GM18861 (cell line): Measurements from ENCODE around the gene RASA3.

Experiments used
- ATAC-seq: cut with Tn5 transposase; IDR thresholded peaks from one replicate; pipeline ENCODE4 v1.9.1; 2021; ENCODE audit not compliant: unreplicated experiment

Gene RASA3

DNA sequence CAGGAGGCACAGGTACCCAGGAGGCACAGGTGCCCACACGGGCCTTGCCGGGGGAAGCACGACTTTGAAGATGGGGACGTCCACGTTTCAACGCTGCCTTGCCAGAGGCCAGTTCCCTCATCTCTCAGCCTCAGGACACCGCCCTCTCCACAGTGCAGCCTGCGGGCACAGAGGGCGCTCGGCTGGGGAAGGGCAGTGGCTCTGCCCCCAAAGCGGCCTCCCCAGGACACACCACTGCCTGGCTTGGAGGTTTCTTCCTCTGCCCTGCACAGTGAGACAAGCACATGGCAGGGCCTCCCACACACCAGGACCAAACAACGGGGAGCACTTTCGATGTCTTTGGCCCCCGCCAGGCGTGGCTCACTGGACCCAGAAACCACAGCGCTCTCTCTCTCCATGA is 73.0 kb downstream of the RASA3 start:
- ATAC-seq, result no peak

GRCh38 chr13:114058051-114058867 is 74.2 kb downstream of the RASA3 start:
- no peak for ATAC-seq

DNA sequence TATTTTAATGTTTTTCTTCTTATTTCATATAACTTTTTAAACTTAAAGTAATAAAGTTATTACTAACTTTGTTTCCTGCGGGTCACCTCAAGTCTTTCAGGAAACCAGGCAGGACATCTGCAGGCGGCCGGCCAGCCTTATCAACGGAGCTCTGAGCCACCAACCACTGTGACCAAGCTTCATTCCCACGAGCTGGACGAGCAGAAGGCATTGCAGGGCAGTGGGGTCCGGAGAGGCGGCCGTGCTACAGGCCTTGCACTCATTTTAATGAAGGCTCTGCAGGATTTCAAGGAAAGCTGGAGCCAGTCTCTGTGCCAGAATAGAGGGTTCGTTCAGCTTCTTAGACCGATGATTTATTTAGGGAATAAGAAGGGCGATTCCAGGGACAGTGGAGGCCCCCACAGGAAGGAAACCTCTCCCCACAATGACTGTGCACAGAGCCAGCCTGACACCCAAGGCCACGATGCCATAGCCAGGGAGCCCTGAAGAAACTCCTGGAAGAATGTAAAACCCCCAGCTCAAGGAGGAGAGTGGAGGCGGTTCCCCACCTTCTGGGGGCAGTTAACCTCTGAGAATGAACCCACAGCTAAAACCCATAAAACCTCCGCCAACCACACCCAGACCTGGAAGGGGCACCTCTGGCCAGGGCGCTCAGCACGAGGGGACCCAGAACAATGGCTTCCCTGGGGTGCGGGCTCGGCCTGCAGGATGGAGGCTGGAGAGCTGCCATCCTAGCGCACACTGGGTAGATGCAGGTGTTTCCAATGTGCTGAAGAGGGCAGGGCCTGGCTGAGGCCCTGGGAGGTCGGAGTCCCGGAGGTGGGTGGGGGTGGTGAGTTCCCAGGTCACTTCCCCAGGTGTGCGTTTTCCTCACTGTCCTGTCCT is 75.0 kb downstream of the RASA3 start:
- no peak for ATAC-seq

GRCh38 chr13:114056205-114057013 is 76.0 kb downstream of the RASA3 start:
- ATAC-seq, result no peak

- ATAC-seq, result no peak
Observed at GRCh38 chr13:114055766-114056165, 76.7 kb downstream of the RASA3 start.

DNA sequence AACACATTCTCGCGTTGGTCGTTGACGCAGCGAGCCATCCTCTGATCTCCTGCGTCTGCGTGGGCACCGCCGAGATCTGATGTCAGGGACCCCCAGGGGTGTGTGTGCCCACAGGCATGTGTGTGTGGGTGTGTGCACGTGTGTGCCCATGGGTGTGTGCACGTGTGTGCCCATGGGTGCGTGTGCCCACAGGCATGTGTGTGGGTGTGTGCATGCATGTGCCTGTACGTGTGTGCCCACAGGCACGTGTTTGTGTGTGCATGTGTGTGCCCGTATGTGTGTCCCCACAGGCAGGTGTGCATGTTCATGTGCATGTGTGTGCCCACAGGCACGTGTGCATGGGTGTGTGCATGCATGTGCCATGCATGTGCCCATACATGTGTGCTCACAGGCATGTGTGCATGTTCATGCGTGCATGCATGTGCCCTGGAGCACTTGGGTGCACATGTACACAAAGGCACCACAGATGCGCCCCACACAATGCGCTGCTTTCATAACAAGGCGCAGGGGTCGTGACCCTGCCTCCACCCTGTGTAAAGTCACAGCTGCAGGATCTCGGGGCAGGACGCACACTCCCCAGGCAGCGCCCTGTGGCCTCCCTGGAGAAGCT is 77.5 kb downstream of the RASA3 start:
- ATAC-seq, result no peak

GRCh38 chr13:114054264-114054663 is 78.2 kb downstream of the RASA3 start:
- ATAC-seq, result no peak

DNA sequence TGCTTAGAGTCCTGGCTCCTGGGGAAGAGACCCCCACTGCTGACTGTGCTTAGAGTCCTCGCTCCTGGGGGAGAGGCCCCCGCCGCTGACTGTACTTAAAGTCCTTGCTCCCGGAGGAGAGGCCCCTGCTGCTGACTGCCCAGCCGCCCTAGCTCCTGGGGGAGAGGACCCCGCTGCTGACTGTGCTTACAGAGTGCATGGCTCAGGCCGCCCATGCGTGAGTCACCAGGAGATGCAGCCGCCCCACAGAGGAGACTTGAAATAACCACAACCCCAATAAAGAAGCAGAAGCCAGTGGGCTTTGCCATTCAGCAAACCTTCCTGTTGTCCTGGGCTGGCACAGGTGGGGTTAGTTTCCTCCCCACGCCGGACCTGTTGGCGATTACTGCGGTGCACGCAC is 79.4 kb downstream of the RASA3 start:
- no peak for ATAC-seq

DNA sequence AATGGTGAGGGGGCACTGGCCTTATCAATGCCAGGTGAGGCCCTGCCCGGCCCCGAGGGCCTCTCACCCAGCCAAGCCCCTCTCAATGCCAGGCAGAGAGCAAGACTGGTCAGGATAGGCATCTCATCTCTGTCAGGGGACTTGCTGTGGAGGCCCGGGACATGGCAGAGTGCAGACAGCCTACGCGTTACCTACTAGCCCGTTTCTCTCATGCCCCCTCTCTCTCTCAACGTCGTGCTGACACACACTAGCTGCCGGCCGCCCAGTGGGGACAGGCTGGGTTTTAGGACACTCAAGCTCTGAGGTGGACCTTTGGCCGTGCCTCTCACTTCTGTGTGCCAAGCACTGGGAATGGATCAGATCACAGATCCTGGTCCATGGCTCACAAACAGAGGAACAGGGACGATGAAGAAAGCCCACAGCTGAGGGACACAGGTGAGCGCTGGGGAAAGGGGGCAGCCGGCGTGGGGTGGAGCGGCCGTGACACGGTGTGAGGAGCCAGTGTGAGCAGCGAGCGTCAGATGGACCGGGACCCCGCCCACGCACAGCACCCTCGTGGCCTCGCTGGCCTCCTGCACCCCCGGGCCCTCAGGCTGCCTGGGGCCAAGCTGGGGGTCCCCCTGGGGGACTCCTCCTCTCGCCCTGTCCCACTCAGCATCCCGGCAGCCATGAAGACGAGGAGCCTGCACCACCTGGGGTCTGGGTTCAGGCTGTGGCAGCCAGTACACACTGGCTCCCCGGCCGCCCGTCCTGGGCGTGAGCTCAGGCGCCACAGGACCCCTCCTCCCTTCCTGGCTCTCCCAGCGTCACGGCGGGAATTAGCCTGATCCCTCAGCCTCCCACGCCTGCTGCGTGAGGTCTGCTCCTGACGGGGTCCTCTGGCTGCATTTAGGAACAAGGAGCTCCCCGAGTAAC is 81.6 kb downstream of the RASA3 start:
- ATAC-seq, result no peak

GRCh38 chr13:114049626-114050101 is 82.8 kb downstream of the RASA3 start:
- ATAC-seq, result no peak

DNA sequence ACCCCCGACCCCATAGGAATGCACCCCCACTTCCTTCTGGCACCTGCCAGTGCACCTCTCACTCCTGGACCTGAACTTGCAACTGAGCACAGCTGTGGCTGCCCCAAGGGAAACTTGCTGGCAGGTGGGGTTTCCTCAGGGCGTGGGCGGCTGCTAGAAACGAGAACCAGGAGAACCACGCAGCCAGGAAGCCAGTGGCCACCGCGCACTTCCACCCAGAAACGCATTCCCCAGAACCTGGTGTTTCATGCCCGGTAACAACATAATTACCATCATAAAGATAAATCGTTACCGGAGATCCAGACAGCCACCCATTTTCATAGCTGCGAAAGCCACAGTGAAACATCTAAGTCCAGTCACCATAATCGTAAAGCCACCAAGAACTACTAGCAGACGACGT is 83.4 kb downstream of the RASA3 start:
- peak; percentile 45 for ATAC-seq

DNA sequence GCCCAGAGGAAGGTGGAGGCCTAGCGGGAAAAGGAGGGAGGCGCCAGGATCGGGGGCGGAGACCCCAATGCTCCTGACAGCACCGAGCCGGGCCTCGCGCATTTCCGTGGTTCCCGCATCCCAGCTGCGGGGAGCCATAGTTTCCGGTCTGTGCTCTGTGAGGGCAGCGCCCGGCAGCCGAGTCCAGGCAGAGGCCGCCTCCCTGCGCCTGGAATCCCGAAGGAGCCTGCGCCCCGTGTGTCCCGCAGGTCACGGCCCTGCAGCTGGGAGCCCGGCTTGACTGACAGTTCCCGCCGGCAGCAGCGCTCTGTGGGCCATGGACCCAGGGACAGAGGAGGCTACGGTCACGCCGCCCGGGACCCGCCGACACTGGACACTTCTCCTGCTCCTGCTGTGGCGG is 84.0 kb downstream of the RASA3 start:
- ATAC-seq, result no peak

DNA sequence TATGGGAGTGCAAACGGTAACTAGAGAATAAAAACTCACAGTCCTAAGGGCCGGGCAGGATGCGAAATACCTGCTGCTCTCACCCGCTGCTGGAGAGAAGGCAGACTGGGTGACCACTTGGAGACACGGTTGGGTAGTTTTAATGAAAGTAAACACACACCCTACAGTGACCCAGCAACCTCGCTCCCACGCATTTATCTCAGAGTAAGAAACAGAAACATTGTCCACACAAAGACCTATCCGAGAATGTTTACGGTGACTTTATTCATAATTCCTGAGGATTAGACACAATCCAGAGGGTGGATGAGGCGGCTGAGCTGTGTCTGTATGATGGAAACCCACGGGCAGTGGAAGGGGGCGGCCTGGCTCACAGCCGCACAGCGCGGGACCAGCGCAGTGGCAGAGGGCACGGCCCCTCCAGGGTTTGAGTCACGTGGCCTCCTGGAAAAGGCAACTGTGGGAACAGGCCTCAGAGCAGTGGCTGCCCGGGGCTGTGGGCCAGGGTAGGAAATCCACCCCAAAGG is 85.0 kb downstream of the RASA3 start:
- ATAC-seq, result no peak

DNA sequence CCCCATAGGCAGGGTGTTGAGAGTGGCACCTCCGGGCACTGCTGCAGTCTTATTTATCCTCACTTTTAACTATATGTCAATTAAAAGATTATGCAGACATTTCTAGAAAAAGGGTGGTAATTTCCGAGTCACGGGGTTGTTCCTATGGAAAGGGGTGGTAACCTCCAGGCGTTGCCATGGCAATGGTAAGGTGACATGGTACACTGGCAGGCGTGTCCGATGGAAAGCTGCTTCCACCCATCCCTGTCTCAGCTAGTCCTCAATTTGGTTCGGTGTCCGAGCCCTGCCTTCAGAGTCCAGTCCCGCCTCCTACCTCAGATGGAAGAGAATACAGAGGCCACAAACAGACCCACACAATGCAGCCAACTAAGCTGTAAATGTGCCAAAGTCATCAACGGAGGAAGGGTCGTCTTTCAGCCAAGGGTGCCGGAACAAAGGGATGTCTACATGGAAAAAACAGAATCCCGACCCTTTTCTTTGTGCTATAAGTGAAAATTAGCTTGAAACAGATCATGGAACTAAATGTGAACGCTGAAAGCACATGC is 85.9 kb downstream of the RASA3 start:
- no peak for ATAC-seq

DNA sequence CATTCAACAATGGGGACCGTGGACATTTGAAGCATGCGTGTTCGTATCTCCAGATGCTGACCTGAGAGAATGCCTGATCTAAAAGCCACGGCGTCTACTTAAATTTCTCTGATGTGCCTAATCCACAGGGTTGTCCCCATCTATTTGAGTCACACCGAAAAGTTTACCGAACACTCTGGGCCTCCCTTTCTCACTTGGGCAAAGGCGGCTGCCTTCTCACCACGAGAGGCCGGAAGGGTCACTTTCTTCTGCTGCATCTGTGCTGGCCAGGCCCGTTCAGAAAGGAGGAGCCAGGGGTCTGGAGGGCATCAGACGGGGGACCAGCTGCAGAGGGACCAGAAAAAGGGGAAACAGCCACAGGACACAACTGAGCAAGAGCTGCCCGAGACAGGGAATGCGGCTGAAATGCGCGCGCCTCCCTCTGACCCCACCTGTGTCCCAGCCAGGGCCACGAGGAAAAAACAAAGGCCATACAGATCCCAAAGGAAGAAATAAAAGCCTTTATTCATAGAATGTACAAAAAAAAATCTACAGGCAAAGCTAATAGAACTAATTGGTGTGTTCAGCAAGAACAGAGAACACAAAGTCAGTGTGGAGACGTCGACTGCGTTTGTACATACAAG is 87.2 kb downstream of the RASA3 start:
- no peak for ATAC-seq

DNA sequence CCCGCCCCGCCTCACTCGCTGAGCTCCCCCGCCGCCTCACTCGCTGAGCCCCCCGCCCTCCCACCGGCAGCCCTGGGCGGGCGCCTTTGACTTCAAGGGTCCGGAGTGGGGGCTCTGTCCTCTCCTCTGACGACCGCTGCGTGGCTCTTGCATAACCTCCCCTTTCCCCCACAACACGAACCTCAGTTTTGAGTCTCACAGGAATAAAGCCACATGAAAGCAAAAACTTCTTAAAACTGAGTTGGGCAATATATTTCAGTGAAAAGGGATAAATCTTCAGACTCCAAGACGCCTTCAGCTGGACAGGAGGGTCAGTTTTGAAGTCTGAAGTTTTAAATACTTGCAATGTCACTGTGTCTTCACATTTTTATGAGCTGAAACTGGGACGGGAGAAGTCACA is 87.9 kb downstream of the RASA3 start:
- ATAC-seq, result no peak

GRCh38 chr13:114043421-114044053 is 88.9 kb downstream of the RASA3 start:
- ATAC-seq, result no peak
